SK-N-SH (cell line): Measurements from ENCODE around the gene SUGP2.

Source experiments
- CHD2 ChIP-seq: fragments of 150-350 bp; IDR thresholded peaks from 2 replicates; pipeline ENCODE4 v1.6.1; 2018; ENCODE audit warnings: low read length; ENCODE audit not compliant: partially characterized antibody
- CTCF ChIP-seq: fragments of 200-600 bp; sonication (generic); IDR thresholded peaks from 2 replicates; pipeline ENCODE4 v1.6.1; 2017; ENCODE audit warnings: antibody characterized with exemption, mild to moderate bottlenecking, moderate library complexity
- JUND ChIP-seq: IDR thresholded peaks from 2 replicates; pipeline ENCODE4 v1.4.0; 2012
- YY1 ChIP-seq: IDR thresholded peaks from 2 replicates; pipeline ENCODE4 v1.4.0; 2012; ENCODE audit warnings: low read depth, mild to moderate bottlenecking
- ZBTB33 ChIP-seq: IDR thresholded peaks from 2 replicates; pipeline ENCODE4 v1.4.0; 2012; ENCODE audit warnings: low read depth, borderline replicate concordance

GRCh38 chr19:19078801-19079200 is 45.5 kb upstream of the SUGP2 start:
- TF ChIP-seq JUND (no peak), ZBTB33 (no peak), CTCF (no peak), YY1 (no peak), CHD2 (no peak)
